Measurements from ENCODE around the gene OR10X1. TPM values are rescaled to one million over a fixed set of nuclear protein-coding genes. Genes with fewer than 3 reads are reported as not detected.

The OR10X1 gene
- polyA plus RNA-seq, 1 donor from 2014 or later, result not detected

DNA sequence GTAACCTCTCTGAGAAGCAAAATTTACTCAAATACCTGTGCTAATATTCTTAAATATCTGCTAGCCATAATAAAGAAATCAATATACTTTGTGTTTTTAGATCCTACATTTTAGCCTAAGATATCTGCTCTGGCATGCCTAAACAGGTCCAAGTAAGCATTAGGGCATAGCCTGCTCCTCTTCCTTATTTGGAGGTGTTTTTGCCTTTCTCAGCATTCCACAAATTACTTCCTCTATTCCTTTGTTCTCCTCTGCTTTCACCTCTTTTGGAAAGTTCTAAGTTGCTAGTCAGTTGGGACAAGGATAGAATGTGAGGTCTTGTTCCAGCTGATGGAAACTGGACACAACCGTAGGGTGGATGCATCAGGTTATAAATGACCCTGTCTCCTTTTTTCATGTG, 7.2 kb upstream of the OR10X1 start:
- Histone ChIP-seq H3K9me3 (ENCODE audit: low read length) (no peaks in the 10 kb centered on the region), H3K27ac (ENCODE audit: low read length) (no peak overlapping the region), H3K79me2 (replicated peaks; ENCODE audit: insufficient read depth, low read length) (no peaks in the 10 kb centered on the region), H3K4me3 (ENCODE audit: low read length) (no peak overlapping the region), H4K20me1 (ENCODE audit: insufficient read depth) (no peaks in the 10 kb centered on the region), H3F3A (ENCODE audit: insufficient read depth, low read length, poor library complexity, severe bottlenecking) (no peaks in the 10 kb centered on the region), H3K4me2 (ENCODE audit: low read length) (no peak overlapping the region), H3K36me3 (ENCODE audit: insufficient read depth, low read length) (no peaks in the 10 kb centered on the region), H3K9ac (ENCODE audit: low read length) (no peak overlapping the region), H3K9me2 (ENCODE audit: insufficient read depth, low read length) (no peaks in the 10 kb centered on the region), H2AFZ (ENCODE audit: low read depth, low read length) (no peak overlapping the region), H3K27me3 (ENCODE audit: insufficient read depth, low read depth, low read length) (no peaks in the 10 kb centered on the region)
- no peak for TF ChIP-seq RAD21 (conservative IDR thresholded peaks at IDR 0.05)
- no peak for TF ChIP-seq SMC3 (conservative IDR thresholded peaks at IDR 0.05; ENCODE audit: poor library complexity)
- no peak for TF ChIP-seq EP300 (conservative IDR thresholded peaks at IDR 0.05; ENCODE audit: poor library complexity, severe bottlenecking)
- TF ChIP-seq, protein P1, sequence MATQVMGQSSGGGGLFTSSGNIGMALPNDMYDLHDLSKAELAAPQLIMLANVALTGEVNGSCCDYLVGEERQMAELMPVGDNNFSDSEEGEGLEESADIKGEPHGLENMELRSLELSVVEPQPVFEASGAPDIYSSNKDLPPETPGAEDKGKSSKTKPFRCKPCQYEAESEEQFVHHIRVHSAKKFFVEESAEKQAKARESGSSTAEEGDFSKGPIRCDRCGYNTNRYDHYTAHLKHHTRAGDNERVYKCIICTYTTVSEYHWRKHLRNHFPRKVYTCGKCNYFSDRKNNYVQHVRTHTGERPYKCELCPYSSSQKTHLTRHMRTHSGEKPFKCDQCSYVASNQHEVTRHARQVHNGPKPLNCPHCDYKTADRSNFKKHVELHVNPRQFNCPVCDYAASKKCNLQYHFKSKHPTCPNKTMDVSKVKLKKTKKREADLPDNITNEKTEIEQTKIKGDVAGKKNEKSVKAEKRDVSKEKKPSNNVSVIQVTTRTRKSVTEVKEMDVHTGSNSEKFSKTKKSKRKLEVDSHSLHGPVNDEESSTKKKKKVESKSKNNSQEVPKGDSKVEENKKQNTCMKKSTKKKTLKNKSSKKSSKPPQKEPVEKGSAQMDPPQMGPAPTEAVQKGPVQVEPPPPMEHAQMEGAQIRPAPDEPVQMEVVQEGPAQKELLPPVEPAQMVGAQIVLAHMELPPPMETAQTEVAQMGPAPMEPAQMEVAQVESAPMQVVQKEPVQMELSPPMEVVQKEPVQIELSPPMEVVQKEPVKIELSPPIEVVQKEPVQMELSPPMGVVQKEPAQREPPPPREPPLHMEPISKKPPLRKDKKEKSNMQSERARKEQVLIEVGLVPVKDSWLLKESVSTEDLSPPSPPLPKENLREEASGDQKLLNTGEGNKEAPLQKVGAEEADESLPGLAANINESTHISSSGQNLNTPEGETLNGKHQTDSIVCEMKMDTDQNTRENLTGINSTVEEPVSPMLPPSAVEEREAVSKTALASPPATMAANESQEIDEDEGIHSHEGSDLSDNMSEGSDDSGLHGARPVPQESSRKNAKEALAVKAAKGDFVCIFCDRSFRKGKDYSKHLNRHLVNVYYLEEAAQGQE (IDR thresholded peaks at IDR 0.05; ENCODE audit: borderline replicate concordance), result no peak
- TF ChIP-seq, protein P2, sequence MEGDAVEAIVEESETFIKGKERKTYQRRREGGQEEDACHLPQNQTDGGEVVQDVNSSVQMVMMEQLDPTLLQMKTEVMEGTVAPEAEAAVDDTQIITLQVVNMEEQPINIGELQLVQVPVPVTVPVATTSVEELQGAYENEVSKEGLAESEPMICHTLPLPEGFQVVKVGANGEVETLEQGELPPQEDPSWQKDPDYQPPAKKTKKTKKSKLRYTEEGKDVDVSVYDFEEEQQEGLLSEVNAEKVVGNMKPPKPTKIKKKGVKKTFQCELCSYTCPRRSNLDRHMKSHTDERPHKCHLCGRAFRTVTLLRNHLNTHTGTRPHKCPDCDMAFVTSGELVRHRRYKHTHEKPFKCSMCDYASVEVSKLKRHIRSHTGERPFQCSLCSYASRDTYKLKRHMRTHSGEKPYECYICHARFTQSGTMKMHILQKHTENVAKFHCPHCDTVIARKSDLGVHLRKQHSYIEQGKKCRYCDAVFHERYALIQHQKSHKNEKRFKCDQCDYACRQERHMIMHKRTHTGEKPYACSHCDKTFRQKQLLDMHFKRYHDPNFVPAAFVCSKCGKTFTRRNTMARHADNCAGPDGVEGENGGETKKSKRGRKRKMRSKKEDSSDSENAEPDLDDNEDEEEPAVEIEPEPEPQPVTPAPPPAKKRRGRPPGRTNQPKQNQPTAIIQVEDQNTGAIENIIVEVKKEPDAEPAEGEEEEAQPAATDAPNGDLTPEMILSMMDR (IDR thresholded peaks at IDR 0.05; ENCODE audit: poor library complexity, severe bottlenecking), result no peak
- TF ChIP-seq TAF1 (IDR thresholded peaks at IDR 0.05; ENCODE audit: low read depth), result no peak
- TF ChIP-seq POLR2AphosphoS5 (IDR thresholded peaks at IDR 0.05), result no peak
- TF ChIP-seq EZH2 (IDR thresholded peaks at IDR 0.05; ENCODE audit: borderline replicate concordance, insufficient read depth, low read length, poor library complexity, severe bottlenecking), result no peak
- TF ChIP-seq MXI1 (conservative IDR thresholded peaks at IDR 0.05; ENCODE audit: poor library complexity, severe bottlenecking), result no peak

- Histone ChIP-seq H3K4me2 (ENCODE audit: low read length) (no peak overlapping the region), H3K9me3 (ENCODE audit: low read length) (no peaks in the 10 kb centered on the region), H3K79me2 (replicated peaks; ENCODE audit: insufficient read depth, low read length) (no peaks in the 10 kb centered on the region), H4K20me1 (ENCODE audit: insufficient read depth) (no peaks in the 10 kb centered on the region), H3K9ac (ENCODE audit: low read length) (no peak overlapping the region), H3K4me3 (ENCODE audit: low read length) (no peak overlapping the region), H2AFZ (ENCODE audit: low read depth, low read length) (no peak overlapping the region), H3F3A (ENCODE audit: insufficient read depth, low read length, poor library complexity, severe bottlenecking) (no peaks in the 10 kb centered on the region), H3K36me3 (ENCODE audit: insufficient read depth, low read length) (no peaks in the 10 kb centered on the region), H3K27me3 (ENCODE audit: insufficient read depth, low read depth, low read length) (no peaks in the 10 kb centered on the region), H3K9me2 (ENCODE audit: insufficient read depth, low read length) (no peaks in the 10 kb centered on the region), H3K27ac (ENCODE audit: low read length) (no peak overlapping the region)
- TF ChIP-seq RAD21 (conservative IDR thresholded peaks at IDR 0.05), result no peak
- no peak for TF ChIP-seq MXI1 (conservative IDR thresholded peaks at IDR 0.05; ENCODE audit: poor library complexity, severe bottlenecking)
These were observed 4.3 kb upstream of the OR10X1 start for GRCh38 chr1:158583962-158584361.

DNA sequence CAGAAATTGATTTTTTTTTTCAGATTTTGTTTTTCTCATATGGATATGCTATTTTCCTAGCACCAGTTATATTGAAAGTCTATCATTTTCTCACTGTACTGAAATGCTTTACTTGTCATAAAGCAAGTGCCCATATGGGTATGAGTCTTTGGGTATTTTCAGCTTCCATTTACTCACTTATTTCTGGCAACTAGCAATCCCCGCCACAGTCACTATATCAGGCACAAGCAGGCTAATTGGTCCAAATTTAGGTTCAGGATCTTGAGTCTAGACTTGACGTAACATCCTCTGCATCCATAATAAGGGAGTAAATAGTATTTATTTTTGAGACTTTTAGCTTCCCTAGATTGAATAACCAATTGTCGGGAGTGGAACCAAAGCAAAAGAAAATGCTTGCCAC, 2.1 kb downstream of the OR10X1 start:
- Histone ChIP-seq H3K9me2 (ENCODE audit: insufficient read depth, low read length) (no peaks in the 10 kb centered on the region), H3K4me2 (ENCODE audit: low read length) (no peak overlapping the region)

More for the DNA sequence above, 2.1 kb downstream of the OR10X1 start:
- no peaks in the 10 kb centered on the region for H3K27me3 ChIP-seq (ENCODE audit: insufficient read depth, low read depth, low read length)
- H3K36me3 ChIP-seq (ENCODE audit: insufficient read depth, low read length), result no peaks in the 10 kb centered on the region
- H4K20me1 ChIP-seq (ENCODE audit: insufficient read depth), result no peaks in the 10 kb centered on the region
- no peak overlapping the region for H3K4me3 ChIP-seq (ENCODE audit: low read length)
- no peak overlapping the region for H3K27ac ChIP-seq (ENCODE audit: low read length)
- TF ChIP-seq EZH2 (IDR thresholded peaks at IDR 0.05; ENCODE audit: borderline replicate concordance, insufficient read depth, low read length, poor library complexity, severe bottlenecking), result no peak
- no peak for TF ChIP-seq SMC3 (conservative IDR thresholded peaks at IDR 0.05; ENCODE audit: poor library complexity)
- no peak for TF ChIP-seq MXI1 (conservative IDR thresholded peaks at IDR 0.05; ENCODE audit: poor library complexity, severe bottlenecking)
- no peak for TF ChIP-seq EP300 (conservative IDR thresholded peaks at IDR 0.05; ENCODE audit: poor library complexity, severe bottlenecking)
- H3K9ac ChIP-seq (ENCODE audit: low read length), result no peak overlapping the region
- no peaks in the 10 kb centered on the region for H3F3A ChIP-seq (ENCODE audit: insufficient read depth, low read length, poor library complexity, severe bottlenecking)
- H3K9me3 ChIP-seq (ENCODE audit: low read length), result no peaks in the 10 kb centered on the region
- H2AFZ ChIP-seq (ENCODE audit: low read depth, low read length), result no peak overlapping the region
- no peaks in the 10 kb centered on the region for H3K79me2 ChIP-seq (replicated peaks; ENCODE audit: insufficient read depth, low read length)

Data from neural cell (in vitro differentiated cells).